ENCODE data around the gene ARSB.

DNA sequence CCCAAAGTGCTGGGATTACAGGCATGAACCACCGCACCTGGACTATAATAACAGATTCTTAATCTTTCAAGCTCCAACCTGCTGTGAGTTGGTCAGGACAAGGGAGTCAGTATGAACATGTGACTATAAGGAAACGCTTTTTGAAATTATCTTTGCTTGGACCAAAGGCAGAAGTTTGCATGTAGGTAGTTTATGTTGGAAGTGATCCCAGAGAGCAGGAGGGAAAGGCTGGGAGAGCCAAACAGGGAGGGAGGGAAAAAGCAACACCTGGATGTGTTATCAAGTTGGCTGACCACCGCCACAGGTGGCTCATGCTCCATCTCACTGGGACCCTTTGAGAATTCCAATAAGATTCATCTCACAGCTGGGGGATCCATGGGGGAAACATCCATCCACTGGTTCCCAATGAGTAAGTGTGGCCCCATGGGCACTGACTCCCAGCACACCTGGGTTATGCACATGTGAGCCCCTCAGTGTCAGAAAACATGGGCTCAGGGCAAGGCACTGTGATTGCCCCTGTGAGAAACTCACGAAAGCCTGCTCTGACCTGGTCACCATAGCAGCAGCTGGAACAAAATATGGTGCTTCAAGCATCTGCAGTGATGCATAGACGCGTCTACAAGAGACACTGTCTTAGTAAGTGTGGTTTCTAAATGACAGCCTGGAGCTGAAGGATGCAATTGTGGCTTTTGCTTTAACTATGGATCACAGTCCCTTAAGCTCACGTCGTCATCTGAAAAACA, 62.1 kb downstream of the ARSB start:
- TF ChIP-seq, protein P1, sequence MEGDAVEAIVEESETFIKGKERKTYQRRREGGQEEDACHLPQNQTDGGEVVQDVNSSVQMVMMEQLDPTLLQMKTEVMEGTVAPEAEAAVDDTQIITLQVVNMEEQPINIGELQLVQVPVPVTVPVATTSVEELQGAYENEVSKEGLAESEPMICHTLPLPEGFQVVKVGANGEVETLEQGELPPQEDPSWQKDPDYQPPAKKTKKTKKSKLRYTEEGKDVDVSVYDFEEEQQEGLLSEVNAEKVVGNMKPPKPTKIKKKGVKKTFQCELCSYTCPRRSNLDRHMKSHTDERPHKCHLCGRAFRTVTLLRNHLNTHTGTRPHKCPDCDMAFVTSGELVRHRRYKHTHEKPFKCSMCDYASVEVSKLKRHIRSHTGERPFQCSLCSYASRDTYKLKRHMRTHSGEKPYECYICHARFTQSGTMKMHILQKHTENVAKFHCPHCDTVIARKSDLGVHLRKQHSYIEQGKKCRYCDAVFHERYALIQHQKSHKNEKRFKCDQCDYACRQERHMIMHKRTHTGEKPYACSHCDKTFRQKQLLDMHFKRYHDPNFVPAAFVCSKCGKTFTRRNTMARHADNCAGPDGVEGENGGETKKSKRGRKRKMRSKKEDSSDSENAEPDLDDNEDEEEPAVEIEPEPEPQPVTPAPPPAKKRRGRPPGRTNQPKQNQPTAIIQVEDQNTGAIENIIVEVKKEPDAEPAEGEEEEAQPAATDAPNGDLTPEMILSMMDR (IDR thresholded peaks at IDR 0.05): no peak
- TF ChIP-seq POLR2AphosphoS5 (IDR thresholded peaks at IDR 0.05): no peak
- no peak for TF ChIP-seq POLR2A (IDR thresholded peaks at IDR 0.05)

Data from breast epithelium (tissue), 3 donors.